A549 (cell line): ENCODE data around the gene SLC14A1. TPM values are rescaled to one million over a fixed set of nuclear protein-coding genes. Genes with fewer than 3 reads are reported as not detected.

Experiments used
- ATAC-seq, 2 experiments: fragments of 200-7000 bp in 1 of 2; fragments of >200 bp in 1 of 2; cut with Nextera tagmentation in 1 of 2; cut with Tn5 transposase in 1 of 2; 3 replicates each; pipeline versions ENCODE4 v1.8.0 to v1.9.1; 2018 to 2020; ENCODE audit warnings: mild to moderate bottlenecking in 1 of 2, moderate library complexity in 1 of 2
- CTCF ChIA-PET: fragments of 300-600 bp; sonication (Branson Sonifier 250); formaldehyde crosslinking; extraction: SDS; loops from one replicate; lab custom pipeline; 2021; ENCODE audit warnings: antibody characterized with exemption, inconsistent platforms; lab: Yijun Ruan, JAX
- POLR2A ChIA-PET: fragments of 350-600 bp; formaldehyde crosslinking; extraction: SDS; loops from one replicate; lab custom pipeline; 2021; ENCODE audit warnings: antibody characterized with exemption, inconsistent platforms; lab: Yijun Ruan, JAX
- DNase-seq, 2 experiments: peaks; one replicate each; pipeline versions ENCODE4 v3.0.0 to v3.0.0-alpha.2; 2011 to 2016; ENCODE audit warnings: low read depth in 1 of 2, low spot score in 1 of 2
- FAIRE-seq: peaks from 2 replicates; lab custom pipeline; 2011; peaks lifted over from hg19 to GRCh38; lab: Jason Lieb, UNC
- H3K27ac ChIP-seq, 2 experiments: fragments of >200 bp; sonication (Bioruptor Twin); formaldehyde crosslinking; 3 replicates each; pipeline ENCODE4 v1.5.1; 2016 to 2017
- H3K4me1 ChIP-seq: fragments of >200 bp; sonication (Bioruptor Twin); formaldehyde crosslinking; 3 replicates; pipeline ENCODE4 v1.6.1; 2016
- H3K4me2 ChIP-seq: fragments of >200 bp; sonication (Bioruptor Twin); formaldehyde crosslinking; 3 replicates; pipeline ENCODE4 v1.6.1; 2016
- H3K4me3 ChIP-seq: fragments of >200 bp; sonication (Bioruptor Twin); formaldehyde crosslinking; 3 replicates; pipeline ENCODE4 v1.5.1; 2016
- H3K9me3 ChIP-seq: fragments of >200 bp; sonication (Bioruptor Twin); formaldehyde crosslinking; 3 replicates; pipeline ENCODE4 v1.6.1; 2016
- ATOH8 ChIP-seq: fragments of 250-450 bp; sonication (Bioruptor Pico); IDR thresholded peaks from 2 replicates; pipeline ENCODE4 v1.5.0; 2020; ENCODE audit warnings: low read depth, mild to moderate bottlenecking, moderate library complexity
- BCL3 ChIP-seq: fragments of >200 bp; sonication (Bioruptor Twin); formaldehyde crosslinking; IDR thresholded peaks from 3 replicates; pipeline ENCODE4 v1.6.1; 2016
- CBX2 ChIP-seq: fragments of 200-600 bp; sonication (generic); IDR thresholded peaks from 2 replicates; pipeline ENCODE4 v1.6.1; 2016; ENCODE audit warnings: low read depth, mild to moderate bottlenecking, borderline replicate concordance
- CBX8 ChIP-seq: fragments of 200-600 bp; sonication (generic); IDR thresholded peaks from 2 replicates; pipeline ENCODE4 v1.6.1; 2016
- EHF ChIP-seq: fragments of 250-450 bp; sonication (Bioruptor Pico); IDR thresholded peaks from 2 replicates; pipeline ENCODE4 v1.5.0; 2020; ENCODE audit warnings: mild to moderate bottlenecking
- EHMT2 ChIP-seq: fragments of 200-600 bp; sonication (generic); IDR thresholded peaks from 2 replicates; pipeline ENCODE4 v1.6.1; 2016; ENCODE audit warnings: antibody characterized with exemption, low read depth, mild to moderate bottlenecking, moderate library complexity
- EP300 ChIP-seq, 2 experiments: fragments of >200 bp; sonication (Bioruptor Twin); formaldehyde crosslinking; IDR thresholded peaks; 2 replicates in 1 of 2; 3 replicates in 1 of 2; pipeline ENCODE4 v1.6.1; 2016 to 2017
- FOSL2 ChIP-seq, 2 experiments: fragments of 450-650 bp in 1 of 2; fragments of >200 bp in 1 of 2; sonication (Bioruptor Twin) in 1 of 2; formaldehyde crosslinking; IDR thresholded peaks; 2 replicates each; pipeline versions ENCODE4 v1.5.0 to v1.6.1; 2016 to 2020; ENCODE audit warnings: mild to moderate bottlenecking in 1 of 2, moderate library complexity in 1 of 2
- GATA3 ChIP-seq: IDR thresholded peaks from 2 replicates; pipeline ENCODE4 v1.6.1; 2012; ENCODE audit warnings: borderline replicate concordance
- HMGXB4 ChIP-seq: fragments of 250-450 bp; sonication (Bioruptor Pico); IDR thresholded peaks from 2 replicates; pipeline ENCODE4 v1.5.0; 2021; ENCODE audit warnings: mild to moderate bottlenecking, moderate library complexity, borderline replicate concordance
- JUNB ChIP-seq: fragments of >200 bp; sonication (Bioruptor Twin); formaldehyde crosslinking; IDR thresholded peaks from 2 replicates; pipeline ENCODE4 v1.6.1; 2016
- NPAS2 ChIP-seq: fragments of 250-450 bp; sonication (Bioruptor Pico); IDR thresholded peaks from 2 replicates; pipeline ENCODE4 v1.8.0; 2022; ENCODE audit warnings: mild to moderate bottlenecking, moderate library complexity, borderline replicate concordance
- RFX5 ChIP-seq: fragments of 450-650 bp; IDR thresholded peaks from 2 replicates; pipeline ENCODE4 v1.7.1; 2014; ENCODE audit warnings: antibody characterized with exemption, mild to moderate bottlenecking, moderate library complexity
- RNF2 ChIP-seq: fragments of 200-600 bp; sonication (generic); IDR thresholded peaks from 2 replicates; pipeline ENCODE4 v1.6.1; 2016; ENCODE audit warnings: low read depth, mild to moderate bottlenecking, antibody characterized with exemption, moderate library complexity, borderline replicate concordance
- SMC3 ChIP-seq: fragments of >200 bp; sonication (Bioruptor Twin); formaldehyde crosslinking; IDR thresholded peaks from 3 replicates; pipeline ENCODE4 v1.6.1; 2018; ENCODE audit warnings: inconsistent platforms
- WGBS: methylation state at CpG from one replicate; pipeline ENCODE4 v1.1.6; 2017; ENCODE audit errors: missing lambda C conversion rate; 5-methylcytosine and 5-hydroxymethylcytosine counted together
- polyA plus RNA-seq, 4 experiments: library from polyadenylated mRNA; depleted of rRNA in 3 of 4; stranded (reverse); fragments of >200 nt; fragmentation: RNase III in 1 of 4; extraction: RNeasy Plus Mini Kit Qiagen cat#74134 plus additional on column Dnase treatment in 1 of 4; gene quantifications; 2 replicates in 3 of 4; 3 replicates in 1 of 4; pipeline ENCODE4 v1.2.3, GENCODE V29; 2011 to 2017

SLC14A1 gene
- polyA plus RNA-seq, 2 of the 4 experiments (the other 2 are of a cell fraction): 0.23 TPM; not detected in 1

GRCh38 chr18:45713239-45713638, 10.7 kb upstream of the SLC14A1 start:
- WGBS: 86% methylated on average over 1 of the region's 1 CpG
- FAIRE-seq: no peak
- Histone ChIP-seq H3K4me3 (no peak overlapping the region), H3K4me2 (peak overlapping the region; percentile 6; the same call in 1 of the 3 replicates), H3K9me3 (peaks cover 5% of the 10 kb centered on the region; the same call in 1 of the 3 replicates), H3K4me1 (peaks cover 19% of the 10 kb centered on the region), H3K27ac (0 out of 6 replicates have a peak overlapping the region, but pooled peaks of 1 of the 2 experiments have one; percentile 33)
- TF ChIP-seq FOSL2 (IDR thresholded peaks at IDR 0.05): no peak
- TF ChIP-seq FOSL2 (CRISPR knock-in tag; IDR thresholded peaks at IDR 0.05): 0 out of 2 replicates have a peak, but pooled peaks have one; percentile 24
- TF ChIP-seq EHMT2: no peak
- TF ChIP-seq GATA3: peak; percentile 85
- CTCF ChIA-PET: interaction anchor here (1.4 to 3.0 kb wide), 4 partner anchors 9 to 126 kb away, joined by 3 to 17 read pairs (median 7); no protein-coding TSS in a partner anchor
- ATAC-seq: peak in 1 of 2 experiments; percentile 74; a peak in 3 of 6 replicates
- peak in 1 of 2 experiments; percentile 38 for DNase-seq
- POLR2A ChIA-PET: no interaction called here

- ATAC-seq: peak; percentile 24 to 59; a peak in 3 of 6 replicates
- POLR2A ChIA-PET: no interaction called here
Measured at GRCh38 chr18:45715212-45715780, 8.7 kb upstream of the SLC14A1 start.

GRCh38 chr18:45719106-45719505, 4.9 kb upstream of the SLC14A1 start:
- DNase-seq: no peak
- CTCF ChIA-PET: interaction anchor here (1.4 to 9.1 kb wide), 2 partner anchors 26 to 120 kb away, joined by 4 to 76 read pairs; no protein-coding TSS in a partner anchor
- TF ChIP-seq CBX8: no peak
- no peak for TF ChIP-seq ATOH8 (CRISPR knock-in tag)
- TF ChIP-seq RFX5: no peak
- no peak for TF ChIP-seq CBX2
- no peak for TF ChIP-seq SMC3
- no peak for TF ChIP-seq BCL3
- TF ChIP-seq NPAS2 (CRISPR knock-in tag): no peak
- no peak for TF ChIP-seq JUNB
- TF ChIP-seq EP300 (IDR thresholded peaks at IDR 0.05): no peak
- TF ChIP-seq, all 56 proteins: peak for 0
- Histone ChIP-seq H3K27ac (no peak overlapping the region), H3K4me1 (peaks cover 8% of the 10 kb centered on the region; the same call in 2 of the 3 replicates), H3K4me2 (no peak overlapping the region), H3K9me3 (no peaks in the 10 kb centered on the region), H3K4me3 (no peak overlapping the region)
- FAIRE-seq (no peak), ATAC-seq (no peak)
- POLR2A ChIA-PET: no interaction called here
- 74% methylated on average over 7 of the region's 7 CpGs for WGBS

More at GRCh38 chr18:45715212-45715780, 8.7 kb upstream of the SLC14A1 start:
- CTCF ChIA-PET: interaction anchor here (2.4 kb wide), 1 partner anchor 124 kb away, joined by 10 read pairs; no protein-coding TSS in a partner anchor
- peaks cover 19% of the 10 kb centered on the region for H3K4me1 ChIP-seq
- WGBS: 37% methylated on average over 3 of the region's 5 CpGs
- peak in 1 of 2 experiments; percentile 41 for DNase-seq
- H3K4me3 ChIP-seq: no peak overlapping the region
- no peak overlapping the region for H3K27ac ChIP-seq
- H3K4me2 ChIP-seq: no peak overlapping the region
- TF ChIP-seq HMGXB4 (no peak), RNF2 (no peak), EHF (CRISPR knock-in tag) (no peak), FOSL2 (IDR thresholded peaks at IDR 0.05) (no peak), FOSL2 (CRISPR knock-in tag; IDR thresholded peaks at IDR 0.05) (0 out of 2 replicates have a peak, but pooled peaks have one; percentile 5)
- no peak for FAIRE-seq
- no peaks in the 10 kb centered on the region for H3K9me3 ChIP-seq
